HG03280 (cell line): ENCODE measurements around the gene CARD14.
"Not testable (repeated sequence)": the region's sequence is repeated elsewhere in the genome, so short reads cannot be mapped to it uniquely, and the experiment has no call there.

Experiments used
- ATAC-seq: cut with Tn5 transposase; IDR thresholded peaks from one replicate; pipeline ENCODE4 v1.9.1; 2021; ENCODE audit warnings: mild to moderate bottlenecking, moderate library complexity; ENCODE audit not compliant: unreplicated experiment

Gene CARD14

GRCh38 chr17:80147035-80147822 lies 22.6 kb upstream of the CARD14 start, which contains the start of gene EIF4A3:
TSS of gene EIF4A3 (minus strand) at chr17:80147128. CDS start at chr17:80146961, 167 bp downstream.
- peak; percentile 86 for ATAC-seq

DNA sequence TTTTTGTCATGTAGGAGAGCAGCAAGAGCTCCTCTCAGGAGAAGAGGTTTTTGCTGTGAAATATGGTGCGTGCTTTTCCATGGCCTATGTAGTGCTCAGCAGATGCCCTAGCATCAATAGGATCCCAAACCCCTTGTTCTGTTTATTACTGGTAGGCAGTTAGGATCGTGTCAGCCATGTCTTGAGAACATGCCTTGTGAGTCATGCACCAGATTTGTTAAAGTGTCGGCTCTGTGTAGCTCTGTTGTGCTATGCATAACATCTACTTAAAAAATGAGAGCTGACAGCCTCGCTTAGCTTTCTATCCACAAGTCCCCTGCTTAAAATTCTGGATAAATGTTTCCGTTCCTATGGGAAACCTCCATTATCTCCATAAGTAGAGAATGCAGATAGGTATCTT lies 18.5 kb upstream of the CARD14 start:
- ATAC-seq = no peak

GRCh38 chr17:80152081-80152702 lies 17.6 kb upstream of the CARD14 start:
- ATAC-seq = no peak

DNA sequence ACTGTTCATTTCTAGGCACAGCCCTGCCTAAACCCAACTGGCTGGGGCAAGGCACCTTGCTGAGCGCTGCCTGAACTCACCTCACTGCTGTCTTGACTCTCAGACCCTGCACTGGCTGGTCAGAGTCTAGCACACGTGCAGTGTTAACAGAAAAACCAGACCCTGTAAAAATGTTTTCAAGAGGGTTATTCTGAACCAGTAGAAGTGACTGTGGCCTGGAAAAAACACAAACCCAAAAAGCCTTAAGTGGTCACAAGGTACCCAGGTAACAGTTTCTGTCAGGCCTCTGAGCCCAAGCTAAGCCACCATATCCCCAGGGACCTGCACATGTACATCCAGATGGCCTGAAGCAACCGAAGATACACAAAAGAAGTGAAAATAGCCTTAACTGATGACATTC lies 16.8 kb upstream of the CARD14 start:
- ATAC-seq = no peak

DNA sequence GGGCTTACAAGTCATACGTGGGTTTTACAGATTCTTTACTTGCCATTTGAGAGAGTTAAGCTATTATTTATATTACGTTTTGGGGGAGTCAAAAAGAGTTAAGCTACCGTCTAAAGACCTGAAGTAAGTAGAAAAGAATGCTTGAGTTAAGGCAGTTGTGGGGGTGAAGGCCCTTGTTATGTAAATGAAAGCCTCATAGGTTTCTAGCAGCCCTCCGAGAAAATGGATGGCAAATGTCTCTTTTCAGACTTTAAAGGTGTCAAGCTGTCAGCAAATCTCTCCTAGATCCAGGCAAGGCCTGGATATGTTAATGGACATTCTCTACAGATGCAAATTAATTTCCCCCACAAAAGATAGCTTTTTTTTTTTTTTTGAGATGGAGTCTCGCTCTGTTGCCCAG lies 15.7 kb upstream of the CARD14 start:
- no peak for ATAC-seq

DNA sequence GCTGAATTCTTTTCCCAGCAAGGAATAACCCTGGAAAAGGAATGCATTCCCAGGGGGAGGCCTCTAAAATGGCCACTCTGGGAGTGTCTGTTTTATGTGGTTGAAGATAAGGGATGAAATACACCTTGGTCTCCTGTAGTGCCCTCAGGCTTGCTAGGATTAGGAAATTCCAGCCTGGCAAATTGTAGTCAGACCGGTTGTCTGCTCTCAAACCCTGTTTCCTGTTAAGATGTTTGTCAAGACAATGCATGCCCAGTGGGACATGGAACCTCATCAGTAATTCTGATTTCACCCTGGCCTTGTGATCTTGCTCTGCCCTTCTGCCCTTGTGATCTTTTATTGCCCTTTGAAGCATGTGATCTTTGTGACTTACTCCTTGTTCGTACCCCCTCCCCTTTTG lies 14.2 kb upstream of the CARD14 start:
- ATAC-seq = not testable (repeated sequence)

GRCh38 chr17:80158846-80159245 lies 11.0 kb upstream of the CARD14 start:
- ATAC-seq = no peak

DNA sequence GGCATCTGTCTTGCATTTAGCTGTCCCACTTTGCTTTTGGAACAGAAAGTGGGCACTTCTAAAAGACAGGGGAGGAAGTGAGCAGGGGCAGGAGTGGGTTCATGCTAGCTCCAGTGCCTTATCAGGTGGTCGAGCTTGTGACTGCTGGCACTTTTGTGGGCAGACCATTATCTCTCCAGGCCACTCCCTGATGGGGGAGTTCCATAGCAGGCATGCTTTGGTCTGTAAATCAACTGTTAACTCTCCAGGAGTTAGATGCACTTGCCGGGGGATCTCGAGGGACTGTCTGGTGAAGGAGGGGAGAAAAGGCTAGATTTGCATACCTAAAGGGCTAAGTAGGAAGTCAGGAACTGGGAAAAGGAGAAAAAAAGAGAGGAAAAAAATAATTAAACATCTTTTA lies 9.3 kb upstream of the CARD14 start:
- no peak for ATAC-seq

GRCh38 chr17:80163336-80163735 lies 6.5 kb upstream of the CARD14 start:
- ATAC-seq = no peak

DNA sequence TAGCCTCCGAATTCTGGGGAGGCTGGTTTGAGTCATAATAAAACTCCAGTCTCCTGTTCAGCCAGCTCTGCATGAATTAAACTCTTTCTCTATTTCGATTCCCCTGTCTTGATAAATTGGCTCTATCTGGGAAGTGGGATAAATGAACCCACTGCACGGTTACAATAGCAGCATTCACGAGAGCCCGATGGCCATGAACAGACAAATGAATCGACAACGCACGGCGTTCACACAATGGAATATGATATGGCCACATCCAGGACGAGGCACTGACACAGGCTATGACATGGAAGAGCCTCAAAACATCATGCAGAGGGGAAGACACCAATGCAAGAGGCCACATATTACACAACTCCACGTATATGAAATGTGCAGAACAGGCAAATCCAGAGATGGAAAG lies 5.6 kb upstream of the CARD14 start:
- ATAC-seq = no peak

GRCh38 chr17:80166446-80166845 lies 3.4 kb upstream of the CARD14 start:
- ATAC-seq = no peak

DNA sequence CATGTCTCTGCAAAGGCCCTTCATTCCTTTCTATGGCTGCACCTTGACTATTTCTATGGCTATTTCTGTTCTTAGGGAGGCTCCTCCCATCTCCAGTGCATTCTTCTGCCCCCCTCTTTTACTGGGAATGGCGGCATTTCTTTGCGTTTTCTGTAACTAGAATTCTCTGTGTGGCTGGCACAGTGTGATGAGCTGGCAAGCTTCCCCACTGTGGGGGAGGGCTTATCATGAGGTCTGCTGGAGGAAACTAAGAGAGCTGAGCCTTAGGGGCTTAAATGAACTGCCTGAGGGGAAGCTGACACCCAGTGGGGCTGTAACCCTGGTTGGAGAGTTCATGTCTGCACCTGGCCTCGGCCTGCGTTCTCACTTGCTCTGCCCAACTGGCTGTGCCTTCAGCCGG lies 1.5 kb upstream of the CARD14 start:
- no peak for ATAC-seq

GRCh38 chr17:80169107-80169506 lies 723 bp upstream of the CARD14 start:
- no peak for ATAC-seq

- ATAC-seq = no peak
These were observed 1.9 kb downstream of the CARD14 start for GRCh38 chr17:80171681-80172080.

- no peak for ATAC-seq
These were observed 3.3 kb downstream of the CARD14 start for GRCh38 chr17:80173126-80173525.

DNA sequence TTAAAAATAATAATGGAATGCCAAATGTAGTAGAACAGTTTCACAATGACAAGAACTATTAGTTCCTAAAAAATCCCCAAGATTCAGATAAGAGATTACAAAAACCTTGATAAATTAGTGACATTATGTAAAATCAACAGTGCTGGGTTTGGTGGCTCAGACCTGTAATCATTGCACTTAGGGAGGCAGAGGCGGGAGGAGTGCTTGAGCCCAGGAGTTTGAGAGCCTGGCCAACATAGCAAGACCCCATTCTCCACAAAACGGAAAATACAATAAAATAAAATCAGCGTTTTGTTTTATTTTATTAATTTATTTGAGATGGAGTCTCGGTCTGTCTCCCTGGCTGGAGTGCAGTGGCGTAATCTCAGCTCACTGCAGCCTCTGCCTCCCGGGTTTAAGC lies 4.1 kb downstream of the CARD14 start:
- ATAC-seq = no peak

GRCh38 chr17:80176757-80177156 lies 6.9 kb downstream of the CARD14 start:
- no peak for ATAC-seq

GRCh38 chr17:80177986-80178595 lies 8.3 kb downstream of the CARD14 start:
- ATAC-seq = no peak

GRCh38 chr17:80180192-80180591 lies 10.4 kb downstream of the CARD14 start:
- no peak for ATAC-seq

DNA sequence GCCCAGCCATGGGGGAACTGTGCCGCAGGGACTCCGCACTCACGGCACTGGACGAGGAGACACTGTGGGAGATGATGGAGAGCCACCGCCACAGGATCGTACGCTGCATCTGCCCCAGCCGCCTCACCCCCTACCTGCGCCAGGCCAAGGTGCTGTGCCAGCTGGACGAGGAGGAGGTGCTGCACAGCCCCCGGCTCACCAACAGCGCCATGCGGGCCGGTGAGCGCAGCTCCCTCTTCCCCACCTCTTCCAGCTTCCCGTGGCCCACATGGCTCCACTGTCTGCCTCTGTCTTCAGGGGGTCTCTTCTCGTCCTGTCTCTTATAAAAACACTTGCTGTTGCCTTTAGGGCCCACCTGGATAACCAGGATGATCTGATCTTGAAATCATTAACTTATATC lies 11.6 kb downstream of the CARD14 start:
- no peak for ATAC-seq

GRCh38 chr17:80182118-80182844 lies 12.5 kb downstream of the CARD14 start:
- ATAC-seq = no peak
